CD4-positive, alpha-beta T cell treated with Interleukin-6 for 4 hours (primary cell): ENCODE results near the gene FAAP100.
"Not testable (repeated sequence)": the region's sequence is repeated elsewhere in the genome, so short reads cannot be mapped to it uniquely, and the experiment has no call there.

ENCODE experiments used
- DNase-seq: peaks from one replicate; pipeline ENCODE4 v3.0.0-alpha.2; 2020; ENCODE audit warnings: mixed read lengths

Gene FAAP100, protein sequence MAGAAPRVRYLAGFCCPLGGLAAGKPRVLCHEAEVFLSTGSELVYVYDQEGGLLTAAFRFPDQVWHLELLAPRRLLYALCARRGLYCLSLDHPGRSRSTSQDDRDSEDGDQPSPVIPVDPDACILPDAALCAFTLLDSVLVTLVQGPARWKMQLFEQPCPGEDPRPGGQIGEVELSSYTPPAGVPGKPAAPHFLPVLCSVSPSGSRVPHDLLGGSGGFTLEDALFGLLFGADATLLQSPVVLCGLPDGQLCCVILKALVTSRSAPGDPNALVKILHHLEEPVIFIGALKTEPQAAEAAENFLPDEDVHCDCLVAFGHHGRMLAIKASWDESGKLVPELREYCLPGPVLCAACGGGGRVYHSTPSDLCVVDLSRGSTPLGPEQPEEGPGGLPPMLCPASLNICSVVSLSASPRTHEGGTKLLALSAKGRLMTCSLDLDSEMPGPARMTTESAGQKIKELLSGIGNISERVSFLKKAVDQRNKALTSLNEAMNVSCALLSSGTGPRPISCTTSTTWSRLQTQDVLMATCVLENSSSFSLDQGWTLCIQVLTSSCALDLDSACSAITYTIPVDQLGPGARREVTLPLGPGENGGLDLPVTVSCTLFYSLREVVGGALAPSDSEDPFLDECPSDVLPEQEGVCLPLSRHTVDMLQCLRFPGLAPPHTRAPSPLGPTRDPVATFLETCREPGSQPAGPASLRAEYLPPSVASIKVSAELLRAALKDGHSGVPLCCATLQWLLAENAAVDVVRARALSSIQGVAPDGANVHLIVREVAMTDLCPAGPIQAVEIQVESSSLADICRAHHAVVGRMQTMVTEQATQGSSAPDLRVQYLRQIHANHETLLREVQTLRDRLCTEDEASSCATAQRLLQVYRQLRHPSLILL

GRCh38 chr17:81552244-81553017, at the start of gene FAAP100:
Gene FAAP100, minus strand, starts transcription at chr17:81552353. Its CDS starts 23 bp downstream, at chr17:81552330.
- DNase-seq, result peak; percentile 82

DNA sequence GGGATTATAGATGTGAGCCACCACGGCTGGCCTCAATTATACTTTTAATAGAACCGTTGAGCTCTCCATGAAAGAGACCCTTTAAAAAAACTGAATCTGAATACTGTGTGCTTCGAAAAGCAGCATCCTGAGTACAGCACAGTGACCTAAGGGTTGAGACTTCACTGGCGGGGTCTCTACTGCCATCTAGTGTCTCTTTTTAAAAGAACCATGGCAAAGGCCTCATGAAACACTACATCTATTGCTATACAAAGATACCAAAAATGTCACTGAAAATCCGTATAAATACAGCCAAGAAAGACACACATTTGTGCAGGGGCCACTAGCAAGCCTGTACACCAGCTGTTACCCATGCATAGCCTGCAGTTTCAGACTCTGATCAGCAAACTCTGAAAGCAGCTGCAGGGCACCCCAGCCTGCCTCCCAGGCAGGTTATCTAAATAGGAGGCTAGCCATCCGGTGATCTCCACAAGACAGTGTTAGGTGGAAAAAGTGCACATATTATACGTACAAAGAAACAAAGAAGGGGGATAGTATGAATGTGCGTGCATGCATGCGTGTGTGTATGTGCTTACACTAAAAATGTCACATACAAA, 49.5 kb upstream of the FAAP100 start:
- peak; percentile 45 for DNase-seq

DNA sequence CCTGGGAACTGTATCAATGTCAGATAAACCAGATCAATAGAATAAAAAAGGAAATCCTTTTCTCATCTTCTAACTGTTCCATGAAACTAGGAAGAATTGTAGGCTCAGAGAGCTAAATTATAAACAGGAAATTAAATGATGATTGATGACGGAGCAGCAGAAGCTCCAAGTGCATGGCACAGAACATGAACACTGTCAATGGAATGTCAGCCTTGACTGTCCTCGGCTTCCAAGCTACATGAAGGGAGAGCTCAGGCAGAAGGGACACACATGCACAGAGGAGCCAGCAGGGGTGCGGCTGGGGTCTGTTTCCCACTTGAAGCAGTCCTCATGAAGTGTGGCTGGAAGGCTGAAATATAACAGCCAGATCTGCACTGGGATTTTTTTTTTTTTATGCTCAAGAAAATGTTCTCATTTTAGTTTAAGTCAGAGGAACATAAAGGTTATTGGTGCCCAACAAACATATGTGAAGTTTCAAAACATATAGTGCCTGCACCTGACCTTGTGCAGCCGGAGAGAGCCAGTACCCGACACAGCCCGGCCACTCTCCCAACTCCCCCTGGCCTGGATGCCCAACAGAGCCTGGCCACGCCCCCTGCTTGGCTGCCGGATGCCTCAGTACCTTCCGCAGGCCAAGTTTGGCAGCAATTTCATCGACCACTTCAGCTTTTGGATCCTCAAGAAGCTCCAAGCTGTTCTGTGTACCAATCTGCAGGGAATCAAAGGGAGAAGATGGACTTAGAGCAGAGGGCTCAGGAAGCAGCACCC, 47.8 kb upstream of the FAAP100 start:
- no peak for DNase-seq

DNA sequence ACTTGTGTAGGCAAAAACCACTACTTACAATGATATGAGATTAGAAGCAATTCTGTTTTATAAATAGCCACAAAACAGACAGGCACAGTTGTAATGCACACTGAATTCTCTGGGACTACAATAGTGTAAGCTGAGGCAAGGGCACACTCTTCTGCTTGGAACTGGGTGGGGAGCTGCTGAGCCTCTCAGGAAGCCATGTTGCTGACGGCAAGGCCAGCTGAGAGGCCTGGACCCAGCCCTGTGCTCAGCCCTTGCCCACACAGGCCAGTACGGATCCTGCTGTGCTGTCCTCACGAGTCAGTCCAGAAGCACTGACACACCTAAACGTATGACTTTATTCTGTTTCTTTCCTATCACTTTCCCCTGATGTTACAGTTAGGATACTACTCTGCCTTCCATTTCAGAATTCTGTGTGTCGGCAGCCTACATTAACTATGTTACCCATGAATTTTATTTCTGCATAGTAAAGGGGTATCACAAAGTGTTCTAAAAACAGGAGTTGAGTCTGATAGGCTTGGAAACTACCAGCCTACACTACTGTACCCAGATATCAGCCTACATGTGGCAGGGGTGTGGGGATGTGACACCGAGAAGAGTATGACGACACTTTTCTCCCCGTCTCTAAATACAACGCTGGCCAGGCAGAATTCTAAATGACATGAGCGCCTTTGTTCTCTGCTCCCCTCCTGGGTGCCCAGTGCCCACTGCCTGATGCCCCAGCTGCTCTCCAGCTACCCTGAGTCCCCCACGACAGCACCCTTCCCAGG, 41.1 kb upstream of the FAAP100 start:
- DNase-seq, result no peak

DNA sequence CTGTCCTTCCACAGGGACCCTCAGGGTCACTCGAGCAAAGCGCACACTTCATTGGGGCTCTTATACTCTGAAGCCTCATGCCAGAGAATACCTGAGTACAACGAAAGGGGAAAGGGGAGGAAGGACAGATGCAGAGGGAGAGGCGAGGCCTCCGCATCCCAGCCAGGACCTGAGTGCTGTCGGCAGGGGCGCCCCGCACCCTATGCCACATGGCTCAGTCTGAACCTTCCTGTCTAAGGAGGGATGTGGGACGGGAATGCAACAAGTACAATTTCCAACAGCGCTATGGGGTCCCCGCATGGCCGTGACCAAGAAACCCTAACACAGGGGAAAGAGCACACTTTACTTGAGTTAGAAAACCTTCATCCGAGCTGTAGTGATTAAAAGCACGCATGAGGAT, 39.8 kb upstream of the FAAP100 start:
- no peak for DNase-seq

- no peak for DNase-seq
Measured at GRCh38 chr17:81590121-81590520, 38.0 kb upstream of the FAAP100 start.

DNA sequence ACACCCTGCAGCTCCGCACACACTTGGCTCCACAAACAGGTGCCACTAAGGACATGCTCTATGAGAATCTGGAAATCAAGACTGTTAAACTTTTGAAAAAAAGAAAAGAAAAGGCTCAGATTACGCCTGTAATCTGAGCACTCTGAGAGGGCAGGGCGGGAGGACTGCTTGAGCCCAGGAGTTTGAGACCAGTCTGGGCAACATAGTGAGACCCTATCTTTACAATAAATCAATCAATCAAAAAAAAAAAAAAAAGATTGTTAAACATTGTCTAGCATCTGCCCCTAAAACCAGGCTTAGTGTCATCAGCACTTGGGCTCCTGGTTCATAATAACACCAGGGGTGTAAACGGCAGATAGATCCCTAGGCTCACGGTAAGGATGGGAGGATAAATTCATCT, 37.5 kb upstream of the FAAP100 start:
- no peak for DNase-seq

DNA sequence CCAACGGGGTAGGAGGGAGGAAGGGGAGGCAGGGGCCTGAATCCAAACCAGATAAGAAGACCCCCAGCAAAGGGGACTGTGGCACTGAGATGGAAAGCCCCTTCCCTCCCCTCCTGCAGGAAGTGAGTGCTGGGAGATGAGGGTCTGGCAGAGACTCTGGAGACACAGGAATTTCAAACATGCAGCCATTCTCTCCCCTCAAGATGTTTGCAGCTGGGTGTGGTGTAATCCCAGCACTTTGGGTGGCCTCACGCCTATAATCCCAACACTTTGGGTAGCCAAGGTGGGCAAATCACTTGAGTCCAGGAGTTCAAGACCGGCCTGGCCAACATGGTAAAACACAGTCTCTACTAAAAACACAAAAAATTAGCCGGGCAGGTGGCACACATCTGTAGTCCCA, 33.9 kb upstream of the FAAP100 start:
- no peak for DNase-seq

GRCh38 chr17:81584771-81585170, 32.6 kb upstream of the FAAP100 start:
- DNase-seq, result not testable (repeated sequence)

- no peak for DNase-seq
Measured at GRCh38 chr17:81583589-81584342, 31.6 kb upstream of the FAAP100 start.

DNA sequence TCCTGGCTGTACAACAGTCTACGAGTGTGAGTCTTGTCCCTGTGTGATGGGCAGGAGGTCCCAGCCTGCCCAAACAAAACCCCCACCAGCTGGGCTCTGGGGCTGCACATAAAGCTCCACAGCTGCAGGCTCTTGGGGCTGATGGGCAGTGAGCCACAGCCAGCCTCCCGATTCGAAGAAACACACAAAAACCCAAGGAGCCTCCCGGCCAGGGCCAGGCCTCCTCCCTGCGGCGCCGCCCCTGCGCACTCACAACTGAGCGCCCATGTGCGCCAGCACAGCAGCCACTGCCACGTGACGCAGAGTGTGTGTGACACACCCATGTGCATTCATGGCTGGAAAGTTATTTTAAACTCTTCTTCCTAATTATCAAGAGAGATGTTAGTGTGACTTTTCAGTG, 30.6 kb upstream of the FAAP100 start:
- no peak for DNase-seq

DNA sequence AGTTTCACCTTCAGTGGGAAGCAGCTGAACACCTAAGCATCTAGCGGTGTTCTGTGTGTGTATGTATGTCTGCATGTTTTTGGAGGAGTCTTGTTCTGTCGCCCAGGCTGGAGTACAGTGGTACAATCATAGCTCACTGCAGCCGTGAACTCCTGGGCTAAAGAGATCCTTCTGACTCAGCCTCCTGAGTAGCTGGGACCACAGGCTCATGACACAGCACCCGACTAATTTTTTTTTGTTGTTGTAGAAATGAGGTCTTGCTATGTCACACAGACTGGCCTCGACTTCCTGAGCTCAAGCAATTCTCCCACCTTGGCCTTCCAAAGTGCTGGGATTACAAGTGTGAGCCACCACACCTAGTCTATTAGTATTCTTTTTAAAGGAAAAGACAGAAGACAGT, 30.2 kb upstream of the FAAP100 start:
- no peak for DNase-seq

- no peak for DNase-seq
Measured at GRCh38 chr17:81581758-81582157, 29.6 kb upstream of the FAAP100 start.

GRCh38 chr17:81580481-81580880, 28.3 kb upstream of the FAAP100 start:
- DNase-seq, result no peak

DNA sequence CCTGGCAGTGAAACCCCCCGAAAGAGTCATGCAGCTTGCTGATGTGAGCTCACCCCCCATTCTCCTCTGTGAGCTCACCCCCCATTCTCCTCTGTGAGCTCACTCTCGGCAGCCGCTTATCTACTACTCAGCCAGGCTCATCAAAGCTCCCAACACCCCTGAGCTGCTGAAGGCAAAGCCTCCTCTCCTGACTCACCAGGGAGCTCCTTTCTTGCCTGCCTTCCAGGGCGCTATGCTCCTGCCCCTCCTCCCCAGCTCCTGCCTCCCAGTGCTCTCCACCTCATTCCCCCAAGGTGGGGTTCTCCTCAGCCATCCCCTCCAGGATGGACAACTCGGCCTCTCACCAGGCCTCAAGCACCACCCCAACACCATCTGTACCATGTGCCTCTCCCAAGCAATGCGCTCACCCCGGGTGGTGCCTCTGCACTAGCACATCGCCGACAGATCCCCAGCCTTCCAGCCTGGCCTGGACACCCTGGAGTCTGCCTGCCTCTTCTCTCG, 27.7 kb upstream of the FAAP100 start:
- no peak for DNase-seq

DNA sequence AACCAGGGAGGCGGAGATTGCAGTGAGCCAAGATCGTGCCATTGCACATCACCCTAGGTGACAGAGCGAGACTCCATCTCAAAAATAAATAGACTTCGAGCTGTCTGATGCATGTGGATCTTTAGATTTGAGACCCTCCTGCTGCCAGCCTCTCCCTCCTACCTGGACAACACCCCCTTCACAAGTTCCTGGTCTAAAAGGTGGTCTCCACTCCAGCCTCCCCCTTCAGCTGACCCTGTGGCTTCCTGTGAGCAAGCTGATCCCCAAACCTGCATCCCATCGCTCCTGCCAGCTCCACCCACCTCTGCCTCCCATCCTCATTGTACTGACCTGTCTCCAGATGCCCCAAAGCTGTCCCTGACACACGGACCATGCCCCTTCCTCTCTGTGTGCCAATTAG, 27.1 kb upstream of the FAAP100 start:
- no peak for DNase-seq

- DNase-seq, result no peak
Measured at GRCh38 chr17:81578561-81579225, 26.5 kb upstream of the FAAP100 start.

DNA sequence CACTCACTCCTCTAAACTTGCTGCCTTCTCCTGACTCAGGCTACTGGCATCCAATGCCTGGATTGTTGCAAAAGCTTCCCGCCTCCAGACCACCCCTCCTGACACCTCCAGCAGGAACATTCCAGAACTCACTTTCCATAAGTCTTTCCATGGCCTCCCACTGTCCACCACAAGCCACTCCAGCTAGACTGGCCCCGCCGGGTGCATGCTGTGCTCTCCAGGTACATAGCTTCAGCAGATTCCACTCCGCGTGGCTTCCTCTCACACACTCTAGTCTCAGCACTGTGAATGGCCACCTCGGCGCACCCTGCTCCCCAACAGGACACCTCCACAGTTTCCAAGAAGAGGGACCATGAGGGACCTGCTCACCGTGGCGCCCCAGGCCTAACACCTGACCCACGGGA, 25.9 kb upstream of the FAAP100 start:
- no peak for DNase-seq

DNA sequence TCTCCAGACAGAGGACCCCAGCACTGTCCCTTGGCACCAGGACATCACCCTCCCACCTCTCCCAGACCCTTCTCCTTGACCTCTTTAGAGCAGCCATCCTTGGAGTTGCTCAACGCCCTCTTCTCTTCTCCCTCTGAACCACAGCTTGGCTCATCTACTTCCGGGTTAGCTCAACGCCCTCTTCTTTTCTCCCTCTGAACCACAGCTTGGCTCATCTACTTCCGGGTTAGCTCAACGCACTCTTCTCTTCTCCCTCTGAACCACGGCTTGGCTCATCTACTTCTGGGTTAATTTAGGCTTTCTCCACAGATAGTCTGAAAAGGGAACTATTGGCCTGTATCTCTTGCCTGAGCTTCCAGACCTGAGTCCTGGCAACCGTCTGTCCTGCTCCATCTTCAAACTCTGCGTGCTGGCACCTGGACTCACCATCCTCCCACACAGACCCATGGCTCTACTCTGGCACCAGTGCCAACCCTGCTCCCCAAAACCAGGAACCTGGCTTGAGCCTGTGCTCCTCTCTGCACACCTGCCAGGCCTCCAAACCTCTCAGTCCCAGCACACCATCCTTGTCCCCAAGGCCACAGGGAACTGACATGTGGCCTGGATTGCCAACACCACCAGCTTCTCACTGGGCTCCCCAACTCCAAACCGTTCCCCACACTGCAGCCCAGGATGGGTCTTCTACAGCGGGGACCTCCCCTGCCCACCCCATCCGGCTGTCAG, 25.3 kb upstream of the FAAP100 start:
- DNase-seq, result no peak
